RPMI7951 (cell line): Measurements from ENCODE around the gene DNAH9. TPM values are rescaled to one million over a fixed set of nuclear protein-coding genes. Genes with fewer than 3 reads are reported as not detected.

Source experiments
- DNase-seq: peaks from one replicate; pipeline ENCODE4 v3.0.0-alpha.2; 2012; ENCODE audit warnings: low read depth
- total RNA-seq: library from RNA; depleted of rRNA; stranded (reverse); fragments of >200 nt; shearing (Covaris generic); gene quantifications from 2 replicates; pipeline ENCODE4 v1.2.3, GENCODE V29; 2014

Gene DNAH9
- total RNA-seq, 1 experiment from 2014 or later, result under 0.01 TPM

- DNase-seq, result no peak
Observed at GRCh38 chr17:11980813-11981212, 382.5 kb downstream of the DNAH9 start.

GRCh38 chr17:11981862-11982261, 383.6 kb downstream of the DNAH9 start:
- DNase-seq, result no peak

- no peak for DNase-seq
Observed at GRCh38 chr17:11986179-11986941, 388.1 kb downstream of the DNAH9 start.

- peak; percentile 46 for DNase-seq
Observed at GRCh38 chr17:11986942-11987329, 388.7 kb downstream of the DNAH9 start.

GRCh38 chr17:11990363-11990983, 392.2 kb downstream of the DNAH9 start:
- DNase-seq, result no peak

GRCh38 chr17:11991461-11991860, 393.2 kb downstream of the DNAH9 start:
- no peak for DNase-seq

- DNase-seq, result peak; percentile 55
Observed at GRCh38 chr17:11996722-11997146, 398.5 kb downstream of the DNAH9 start.

GRCh38 chr17:11997147-11997971, 399.1 kb downstream of the DNAH9 start, which contains the start of gene ZNF18:
TSS of gene ZNF18 (minus strand) at chr17:11997475. CDS start at chr17:11992829, 4,646 bp downstream.
- DNase-seq, result peak; percentile 88

- DNase-seq, result no peak
Observed at GRCh38 chr17:11997972-11998233, 399.6 kb downstream of the DNAH9 start.

GRCh38 chr17:11999696-12000095, 401.4 kb downstream of the DNAH9 start:
- no peak for DNase-seq

GRCh38 chr17:12007466-12007865, 409.2 kb downstream of the DNAH9 start:
- DNase-seq, result no peak
